Neuronal stem cell (in vitro differentiated cells): ENCODE measurements around the gene PFN1.

Experiments used
- DNase-seq: peaks from one replicate; pipeline ENCODE4 v3.0.0-alpha.2; 2013; ENCODE audit warnings: low spot score
- H2AFZ ChIP-seq: one replicate; pipeline ENCODE4 v1.6.1; 2013; ENCODE audit warnings: mild to moderate bottlenecking, low read length, inconsistent platforms
- H2AK5ac ChIP-seq: 2 replicates; pipeline ENCODE4 v1.6.1; 2013; ENCODE audit warnings: low read depth, mild to moderate bottlenecking, inconsistent platforms, low read length, moderate library complexity, mixed read lengths
- H2BK120ac ChIP-seq: 2 replicates; pipeline ENCODE4 v1.6.1; 2013; ENCODE audit warnings: low read depth, mild to moderate bottlenecking, inconsistent platforms, low read length, moderate library complexity, mixed read lengths
- H2BK12ac ChIP-seq: one replicate; pipeline ENCODE4 v1.6.1; 2013; ENCODE audit warnings: low read length, inconsistent platforms
- H2BK15ac ChIP-seq: 2 replicates; pipeline ENCODE4 v1.6.1; 2013; ENCODE audit warnings: mild to moderate bottlenecking, low read length, inconsistent platforms, mixed read lengths
- H2BK5ac ChIP-seq: one replicate; pipeline ENCODE4 v1.6.1; 2013; ENCODE audit warnings: inconsistent platforms, mild to moderate bottlenecking, low read length, moderate library complexity
- H3K14ac ChIP-seq: one replicate; pipeline ENCODE4 v1.6.1; 2013; ENCODE audit warnings: low read length, inconsistent platforms
- H3K18ac ChIP-seq: 2 replicates; pipeline ENCODE4 v1.6.1; 2013; ENCODE audit warnings: low read length, inconsistent platforms
- H3K23ac ChIP-seq: 2 replicates; pipeline ENCODE4 v1.6.1; 2013; ENCODE audit warnings: low read depth, mild to moderate bottlenecking, mixed read lengths, low read length, inconsistent platforms; ENCODE audit not compliant: poor library complexity
- H3K27ac ChIP-seq: replicated peaks from 3 replicates; pipeline ENCODE4 v1.5.1; 2013; ENCODE audit warnings: low read length, inconsistent platforms
- H3K27me3 ChIP-seq, 3 experiments: 2 replicates each; pipeline ENCODE4 v1.6.1; 2013; ENCODE audit warnings: low read length in 3 of 3, mild to moderate bottlenecking in 2 of 3, inconsistent platforms in 1 of 3, low read depth in 1 of 3, mixed read lengths in 1 of 3, moderate library complexity in 1 of 3; ENCODE audit not compliant: control insufficient read depth in 3 of 3, insufficient read depth in 3 of 3
- H3K36me3 ChIP-seq, 2 donors: replicated peaks in 1 of 2; 2 replicates each; pipeline ENCODE4 v1.6.1; 2013; ENCODE audit warnings: low read length in 2 of 2; ENCODE audit not compliant: control insufficient read depth in 2 of 2, insufficient read depth in 2 of 2
- H3K4ac ChIP-seq: 2 replicates; pipeline ENCODE4 v1.6.1; 2013; ENCODE audit warnings: inconsistent platforms, mild to moderate bottlenecking, low read length, moderate library complexity
- H3K4me1 ChIP-seq, 2 donors: 1 replicate in 1 of 2; 2 replicates in 1 of 2; pipeline ENCODE4 v1.6.1; 2013; ENCODE audit warnings: low read length in 2 of 2, low read depth in 1 of 2; ENCODE audit not compliant: control insufficient read depth in 2 of 2, insufficient read depth in 1 of 2
- H3K4me2 ChIP-seq: one replicate; pipeline ENCODE4 v1.6.1; 2013; ENCODE audit warnings: mild to moderate bottlenecking, low read length, inconsistent platforms; ENCODE audit not compliant: insufficient read depth, poor library complexity, severe bottlenecking
- H3K4me3 ChIP-seq, 2 donors: 2 replicates each; pipeline ENCODE4 v1.5.1; 2013; ENCODE audit warnings: low read length in 2 of 2, mild to moderate bottlenecking in 2 of 2, inconsistent platforms in 1 of 2, moderate library complexity in 1 of 2
- H3K79me1 ChIP-seq: one replicate; pipeline ENCODE4 v1.6.1; 2013; ENCODE audit warnings: low read depth, mild to moderate bottlenecking, inconsistent platforms, low read length, moderate library complexity
- H3K9ac ChIP-seq: one replicate; pipeline ENCODE4 v1.6.1; 2013; ENCODE audit warnings: mild to moderate bottlenecking, low read depth, low read length, inconsistent platforms; ENCODE audit not compliant: poor library complexity
- H3K9me3 ChIP-seq, 2 donors: replicated peaks in 1 of 2; 2 replicates each; pipeline versions ENCODE3 to v1.6.1; 2013; ENCODE audit warnings: low read length in 2 of 2, mild to moderate bottlenecking in 2 of 2, inconsistent platforms in 1 of 2, low read depth in 1 of 2, mixed read lengths in 1 of 2, moderate library complexity in 1 of 2; ENCODE audit not compliant: control insufficient read depth in 2 of 2, insufficient read depth in 1 of 2
- H4K8ac ChIP-seq: one replicate; pipeline ENCODE4 v1.6.1; 2013; ENCODE audit warnings: low read depth, mild to moderate bottlenecking, inconsistent platforms, low read length, moderate library complexity
- H4K91ac ChIP-seq: one replicate; pipeline ENCODE4 v1.6.1; 2013; ENCODE audit warnings: low read length, low read depth, mild to moderate bottlenecking, inconsistent platforms; ENCODE audit not compliant: poor library complexity
- WGBS, 2 donors: extraction: QIAGEN DNeasy Blood & Tissue Kit; methylation state at CpG; one replicate each; pipeline ENCODE4 v1.1.7; 2013; ENCODE audit warnings: missing lambda C conversion rate in 2 of 2, mixed read lengths in 1 of 2; ENCODE audit not compliant: insufficient read length in 2 of 2, insufficient replicate concordance in 1 of 2; ENCODE audit errors: extremely low coverage in 2 of 2; 5-methylcytosine and 5-hydroxymethylcytosine counted together

The PFN1 gene

GRCh38 chr17:4947411-4948165 is 742 bp downstream of the PFN1 start:
- Histone ChIP-seq H3K4me2 (peak overlapping the region; percentile 95), H3K4me3 (peak overlapping the region; percentile 100), H2AFZ (peak overlapping the region; percentile 91), H4K91ac (peak overlapping the region; percentile 88), H4K8ac (peak overlapping the region; percentile 88), H3K27me3 (no peaks in the 10 kb centered on the region), H3K27ac (peak overlapping the region; percentile 84), H3K9ac (peak overlapping the region; percentile 100), H3K14ac (peak overlapping the region; percentile 98), H3K79me1 (peaks cover 9% of the 10 kb centered on the region), H2BK5ac (peak overlapping the region; percentile 98), H3K18ac (peak overlapping the region; percentile 100), H2BK12ac (peak overlapping the region; percentile 99), H3K36me3 (peaks cover 34 to 45% of the 10 kb centered on the region in 2 donors), H3K4me1 (peaks cover 18 to 22% of the 10 kb centered on the region in 2 donors), H2AK5ac (peak overlapping the region; percentile 98), H3K9me3 (no peaks in the 10 kb centered on the region), H3K23ac (peak overlapping the region; percentile 99), H2BK120ac (peak overlapping the region; percentile 95), H3K4ac (peak overlapping the region; percentile 94), H2BK15ac (peak overlapping the region; percentile 96)
- DNase-seq: peak; percentile 59
- WGBS, 2 donors: no CpG with 5 or more reads among the region's 56 CpGs

GRCh38 chr17:4947010-4947410 is 1.3 kb downstream of the PFN1 start:
- H2BK120ac ChIP-seq: no peak overlapping the region
- WGBS, 2 donors: no CpG with 5 or more reads among the region's 7 CpGs
- peaks cover 38 to 51% of the 10 kb centered on the region in 2 donors for H3K36me3 ChIP-seq
- H3K23ac ChIP-seq: no peak overlapping the region
- H3K27me3 ChIP-seq: no peaks in the 10 kb centered on the region
- H3K18ac ChIP-seq: no peak overlapping the region
- no peak overlapping the region for H3K4ac ChIP-seq
- H4K8ac ChIP-seq: no peak overlapping the region
- no peak overlapping the region for H2AK5ac ChIP-seq
- no peak overlapping the region for H2BK12ac ChIP-seq
- no peak overlapping the region for H4K91ac ChIP-seq
- no peak overlapping the region for H3K14ac ChIP-seq
- no peak overlapping the region for H2BK5ac ChIP-seq
- DNase-seq: no peak
- H3K4me2 ChIP-seq: peak overlapping the region; percentile 71
- H3K9me3 ChIP-seq: no peaks in the 10 kb centered on the region
- H3K9ac ChIP-seq: no peak overlapping the region
- H3K27ac ChIP-seq: peak overlapping the region; percentile 66
- H3K4me1 ChIP-seq: peaks cover 18 to 22% of the 10 kb centered on the region in 2 donors
- no peak overlapping the region for H2BK15ac ChIP-seq
- peaks cover 9% of the 10 kb centered on the region for H3K79me1 ChIP-seq
- peak overlapping the region; percentile 75 to 100 for H3K4me3 ChIP-seq
- no peak overlapping the region for H2AFZ ChIP-seq

DNA sequence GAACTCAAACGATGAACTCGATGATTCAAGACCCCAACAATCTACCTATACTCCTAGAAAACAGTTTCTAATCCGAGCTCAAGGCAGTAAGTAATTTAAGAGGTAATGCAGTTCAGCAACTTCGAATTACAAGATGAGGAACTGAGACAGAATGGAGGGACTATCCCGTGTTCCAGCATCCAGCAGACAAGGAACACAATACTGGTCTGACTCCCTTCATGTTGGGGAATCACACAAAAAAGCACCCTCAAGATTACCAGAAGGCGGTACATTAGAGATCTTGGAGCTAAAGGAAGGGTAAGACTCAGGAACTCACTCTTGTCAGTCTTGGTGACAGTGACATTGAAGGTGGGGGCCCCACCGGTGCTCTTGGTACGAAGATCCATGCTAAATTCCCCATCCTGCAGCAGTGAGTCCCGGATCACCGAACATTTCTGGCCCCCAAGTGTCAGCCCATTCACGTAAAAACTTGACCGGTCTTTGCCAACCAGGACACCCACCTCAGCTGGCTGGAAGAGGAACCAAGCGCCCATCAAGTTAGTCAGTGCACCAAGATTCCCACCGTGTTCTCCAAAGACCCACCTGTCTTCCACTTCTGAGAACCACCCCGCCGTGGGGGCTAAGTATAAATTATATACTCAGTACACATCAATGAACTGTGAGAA is 1.9 kb downstream of the PFN1 start:
- H3K4me1 ChIP-seq: peaks cover 13 to 17% of the 10 kb centered on the region in 2 donors
- H2BK120ac ChIP-seq: no peak overlapping the region
- no peak overlapping the region for H3K18ac ChIP-seq
- H3K79me1 ChIP-seq: peaks cover 9% of the 10 kb centered on the region
- no peak overlapping the region for H2BK5ac ChIP-seq
- H3K9me3 ChIP-seq: no peaks in the 10 kb centered on the region
- peak overlapping the region; percentile 71 for H3K4me2 ChIP-seq
- no peak overlapping the region for H2BK12ac ChIP-seq
- peaks cover 40 to 56% of the 10 kb centered on the region in 2 donors for H3K36me3 ChIP-seq
- H3K23ac ChIP-seq: no peak overlapping the region
- peak overlapping the region; percentile 12 for H3K9ac ChIP-seq
- no peak overlapping the region for H4K91ac ChIP-seq
- no peak overlapping the region for H3K4ac ChIP-seq
- H3K14ac ChIP-seq: no peak overlapping the region
- DNase-seq: no peak
- H2BK15ac ChIP-seq: no peak overlapping the region
- peak overlapping the region in 1 of 2 donors; percentile 100 for H3K4me3 ChIP-seq
- no peak overlapping the region for H2AK5ac ChIP-seq
- no peak overlapping the region for H4K8ac ChIP-seq
- H2AFZ ChIP-seq: no peak overlapping the region
- no peaks in the 10 kb centered on the region for H3K27me3 ChIP-seq
- WGBS, 2 donors: no CpG with 5 or more reads among the region's 16 CpGs
- no peak overlapping the region for H3K27ac ChIP-seq

- Histone ChIP-seq H3K18ac (no peak overlapping the region), H3K27me3 (no peaks in the 10 kb centered on the region), H3K4me1 (peaks cover 11 to 15% of the 10 kb centered on the region in 2 donors), H3K23ac (no peak overlapping the region), H3K9me3 (no peaks in the 10 kb centered on the region), H2BK120ac (no peak overlapping the region), H3K27ac (no peak overlapping the region), H3K4ac (no peak overlapping the region), H3K9ac (no peak overlapping the region), H4K8ac (no peak overlapping the region), H3K14ac (no peak overlapping the region), H2BK12ac (no peak overlapping the region), H3K79me1 (peaks cover 9% of the 10 kb centered on the region), H2BK15ac (no peak overlapping the region), H2BK5ac (no peak overlapping the region), H3K36me3 (peaks cover 40 to 56% of the 10 kb centered on the region in 2 donors), H4K91ac (no peak overlapping the region), H3K4me2 (peak overlapping the region; percentile 12), H2AFZ (no peak overlapping the region), H2AK5ac (no peak overlapping the region), H3K4me3 (peak overlapping the region in 1 of 2 donors; percentile 100)
- DNase-seq: no peak
- no CpG with 5 or more reads among the region's 4 CpGs for WGBS, 2 donors
Measured at GRCh38 chr17:4945944-4946280, 2.4 kb downstream of the PFN1 start.
